ENCODE measurements around the gene NPR2.

Gene NPR2

DNA sequence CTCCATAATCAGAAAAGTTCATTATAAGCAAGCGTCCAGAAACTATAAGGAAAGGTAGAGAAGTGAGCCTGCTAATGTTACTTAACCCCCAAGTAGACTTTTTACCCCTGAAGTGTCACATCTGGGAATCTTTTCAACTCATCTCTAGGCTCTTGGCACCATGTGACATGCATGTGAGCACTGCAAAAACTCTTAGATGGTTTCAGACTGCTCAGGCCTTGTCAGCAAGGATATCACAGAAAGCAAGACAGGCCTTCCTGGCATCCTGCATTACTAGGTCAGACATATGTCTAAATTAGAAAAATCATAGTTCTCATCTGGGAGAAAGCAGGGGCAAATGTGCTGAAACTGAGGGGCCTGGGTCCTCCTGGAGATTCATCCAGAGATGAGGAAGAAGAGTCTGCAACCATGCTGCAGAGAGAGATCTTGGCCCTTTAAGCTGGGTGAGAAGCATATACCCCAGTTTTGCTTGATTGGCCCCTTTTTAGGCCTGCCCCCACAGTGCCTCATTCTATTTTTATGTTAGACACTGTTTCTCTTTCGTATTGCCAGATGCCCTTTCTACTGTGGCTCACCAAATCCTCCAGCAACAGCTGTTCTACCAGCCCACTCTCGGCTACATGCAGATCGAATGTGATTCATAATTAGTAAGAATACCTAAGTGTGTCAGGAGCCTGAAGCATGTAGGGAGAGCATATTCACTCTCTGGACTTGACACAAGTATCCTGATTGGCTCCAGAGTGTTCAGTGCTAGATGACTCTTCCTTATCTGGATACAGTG is 56.6 kb downstream of the NPR2 start:
- H3K36me3 ChIP-seq (ENCODE audit: insufficient read depth, low read length), result peaks cover 11% of the 10 kb centered on the region
- H3K4me1 ChIP-seq (ENCODE audit: insufficient read depth, low read length), result no peaks in the 10 kb centered on the region
- H3K4me3 ChIP-seq (ENCODE audit: low read depth in 1 of 2, low read length in 2 of 2), result no peak overlapping the region
- no peak for ATAC-seq (ENCODE audit: insufficient read depth, low read depth)
- H3K9me3 ChIP-seq (ENCODE audit: insufficient read depth, low read length, severe bottlenecking), result no peaks in the 10 kb centered on the region
- no peak overlapping the region for H3K4me2 ChIP-seq (ENCODE audit: insufficient read depth, low read length)
- H2AFZ ChIP-seq (ENCODE audit: low read depth, low read length), result no peak overlapping the region
- no peak overlapping the region for H3K9ac ChIP-seq (ENCODE audit: low read depth, low read length)
- TF ChIP-seq EZH2 (IDR thresholded peaks at IDR 0.05; ENCODE audit: borderline replicate concordance, low read depth, low read length, severe bottlenecking), result no peak
- no peak for TF ChIP-seq CTCF (IDR thresholded peaks at IDR 0.05; ENCODE audit: borderline replicate concordance, extremely low read depth, low read length, poor library complexity, severe bottlenecking)
- no peaks in the 10 kb centered on the region for H3K27me3 ChIP-seq (ENCODE audit: insufficient read depth, low read length, poor library complexity)
- no peak for DNase-seq
- H4K20me1 ChIP-seq (ENCODE audit: insufficient read depth, low read length), result no peaks in the 10 kb centered on the region
- H3K27ac ChIP-seq (ENCODE audit: low read length), result no peak overlapping the region
- no peaks in the 10 kb centered on the region for H3K79me2 ChIP-seq (ENCODE audit: insufficient read depth, low read length)

- H3K4me3 ChIP-seq (ENCODE audit: low read depth in 1 of 2, low read length in 2 of 2), result no peak overlapping the region
- H3K9me3 ChIP-seq (ENCODE audit: insufficient read depth, low read length, severe bottlenecking), result no peaks in the 10 kb centered on the region
- no peak for TF ChIP-seq EZH2 (IDR thresholded peaks at IDR 0.05; ENCODE audit: borderline replicate concordance, low read depth, low read length, severe bottlenecking)
- TF ChIP-seq CTCF (IDR thresholded peaks at IDR 0.05; ENCODE audit: borderline replicate concordance, extremely low read depth, low read length, poor library complexity, severe bottlenecking), result no peak
- no peaks in the 10 kb centered on the region for H3K4me1 ChIP-seq (ENCODE audit: insufficient read depth, low read length)
- no peak for DNase-seq
- H2AFZ ChIP-seq (ENCODE audit: low read depth, low read length), result no peak overlapping the region
- H3K27me3 ChIP-seq (ENCODE audit: insufficient read depth, low read length, poor library complexity), result no peaks in the 10 kb centered on the region
- ATAC-seq (ENCODE audit: insufficient read depth, low read depth), result no peak
- no peak overlapping the region for H3K4me2 ChIP-seq (ENCODE audit: insufficient read depth, low read length)
- H4K20me1 ChIP-seq (ENCODE audit: insufficient read depth, low read length), result no peaks in the 10 kb centered on the region; the same call in 1 of the 2 replicates
- H3K36me3 ChIP-seq (ENCODE audit: insufficient read depth, low read length), result peaks cover under 1% of the 10 kb centered on the region; the same call in 1 of the 2 replicates
- H3K9ac ChIP-seq (ENCODE audit: low read depth, low read length), result no peak overlapping the region
- H3K27ac ChIP-seq (ENCODE audit: low read length), result no peak overlapping the region
- H3K79me2 ChIP-seq (ENCODE audit: insufficient read depth, low read length), result no peaks in the 10 kb centered on the region
Observed at GRCh38 chr9:35852267-35852815, 61.0 kb downstream of the NPR2 start.

DNA sequence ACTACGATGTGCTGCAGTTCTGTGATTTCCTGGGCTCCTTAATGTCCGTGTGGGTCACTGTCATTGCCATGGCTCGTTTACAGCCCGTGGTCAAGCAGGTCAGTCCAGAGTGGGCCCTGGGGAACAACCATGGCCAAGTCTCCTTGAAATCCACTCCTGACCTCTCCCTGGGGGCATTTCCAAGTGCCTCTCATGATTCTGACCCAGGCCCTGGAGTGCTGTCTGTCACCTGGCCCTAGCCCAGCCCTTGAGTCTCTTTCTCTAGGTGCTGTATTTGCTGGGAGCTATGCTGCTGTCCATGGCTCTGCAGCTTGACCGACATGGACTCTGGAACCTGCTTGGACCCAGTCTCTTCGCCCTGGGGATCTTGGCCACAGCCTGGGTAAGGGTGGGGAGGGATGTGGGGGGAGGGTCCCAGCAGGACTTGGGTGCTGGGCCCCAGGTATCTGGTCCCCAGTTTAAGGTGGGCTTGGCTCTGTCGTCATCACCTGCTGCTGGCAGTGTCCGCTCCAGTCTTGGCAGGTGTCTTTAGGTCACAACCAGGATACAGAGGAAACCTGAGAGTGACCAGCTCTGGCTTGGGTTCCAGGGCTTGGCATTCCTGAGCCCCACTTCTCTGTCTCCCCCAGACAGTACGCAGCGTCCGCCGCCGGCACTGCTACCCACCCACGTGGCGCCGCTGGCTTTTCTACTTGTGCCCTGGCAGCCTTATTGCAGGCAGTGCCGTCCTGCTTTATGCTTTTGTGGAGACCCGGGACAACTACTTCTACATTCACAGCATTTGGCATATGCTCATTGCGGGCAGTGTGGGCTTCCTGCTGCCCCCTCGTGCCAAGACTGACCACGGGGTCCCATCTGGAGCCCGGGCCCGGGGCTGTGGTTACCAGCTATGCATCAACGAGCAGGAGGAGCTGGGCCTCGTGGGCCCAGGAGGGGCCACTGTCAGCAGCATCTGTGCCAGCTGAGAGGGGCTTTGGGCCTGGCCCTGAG is 61.8 kb downstream of the NPR2 start:
- Histone ChIP-seq H3K4me2 (ENCODE audit: insufficient read depth, low read length) (no peak overlapping the region), H3K4me1 (ENCODE audit: insufficient read depth, low read length) (no peaks in the 10 kb centered on the region), H3K27ac (ENCODE audit: low read length) (no peak overlapping the region), H3K36me3 (ENCODE audit: insufficient read depth, low read length) (no peaks in the 10 kb centered on the region), H3K4me3 (ENCODE audit: low read depth in 1 of 2, low read length in 2 of 2) (no peak overlapping the region), H3K9ac (ENCODE audit: low read depth, low read length) (no peak overlapping the region), H2AFZ (ENCODE audit: low read depth, low read length) (no peak overlapping the region), H3K27me3 (ENCODE audit: insufficient read depth, low read length, poor library complexity) (no peaks in the 10 kb centered on the region), H3K79me2 (ENCODE audit: insufficient read depth, low read length) (no peaks in the 10 kb centered on the region), H3K9me3 (ENCODE audit: insufficient read depth, low read length, severe bottlenecking) (no peaks in the 10 kb centered on the region), H4K20me1 (ENCODE audit: insufficient read depth, low read length) (no peaks in the 10 kb centered on the region; the same call in 1 of the 2 replicates)
- DNase-seq (no peak), ATAC-seq (ENCODE audit: insufficient read depth, low read depth) (no peak)
- no peak for TF ChIP-seq CTCF (IDR thresholded peaks at IDR 0.05; ENCODE audit: borderline replicate concordance, extremely low read depth, low read length, poor library complexity, severe bottlenecking)
- TF ChIP-seq EZH2 (IDR thresholded peaks at IDR 0.05; ENCODE audit: borderline replicate concordance, low read depth, low read length, severe bottlenecking), result no peak

All from DND-41 (cell line).